Stimulated activated CD8-positive, alpha-beta memory T cell treated with anti-CD3 and anti-CD28 coated beads, Interleukin-15, amount 100 ng/mL, for 1 hour (primary cell): ENCODE measurements around the gene TXN.
"Not testable (repeated sequence)": the region's sequence is repeated elsewhere in the genome, so short reads cannot be mapped to it uniquely, and the experiment has no call there.

Source experiments
- DNase-seq: peaks from one replicate; pipeline ENCODE4 v3.0.0-alpha.2; 2020; ENCODE audit warnings: low read depth

The TXN gene

DNA sequence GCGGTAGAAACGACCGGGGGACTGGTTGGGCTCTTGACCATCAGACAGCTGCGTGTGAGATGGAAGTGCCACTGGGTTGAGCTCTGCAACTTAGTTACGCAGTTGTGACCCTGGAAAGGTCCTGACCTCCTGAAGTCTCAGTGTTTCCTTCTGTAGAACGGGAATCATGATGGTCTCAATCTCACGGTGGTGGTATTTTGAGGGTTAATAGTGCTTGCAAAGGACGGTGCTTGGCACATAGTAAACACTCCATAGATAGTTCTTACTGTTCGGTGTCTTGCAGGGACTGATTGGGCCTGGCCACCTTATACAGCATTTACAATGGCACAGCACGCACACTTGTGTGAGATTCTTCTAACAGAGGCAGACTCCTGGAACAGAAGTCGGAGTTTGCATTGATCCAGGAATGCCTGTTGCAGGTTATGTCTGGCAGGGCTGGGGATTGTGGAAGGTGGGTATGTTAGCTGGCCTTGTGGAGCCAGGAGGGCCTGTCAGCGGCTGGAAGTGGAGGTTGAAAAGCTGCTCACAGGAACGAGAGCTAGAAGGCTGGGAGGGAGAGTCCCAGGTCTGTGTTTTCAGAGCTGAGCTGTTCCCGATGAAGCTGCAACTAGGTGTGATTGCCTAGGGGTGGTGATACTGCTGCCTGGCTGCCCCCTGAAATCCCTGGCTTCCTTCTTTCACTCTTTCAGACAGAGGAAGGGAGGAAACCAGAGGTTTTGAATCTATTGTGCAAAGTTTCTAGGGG is 962 bp upstream of the TXN start:
- no peak for DNase-seq

DNA sequence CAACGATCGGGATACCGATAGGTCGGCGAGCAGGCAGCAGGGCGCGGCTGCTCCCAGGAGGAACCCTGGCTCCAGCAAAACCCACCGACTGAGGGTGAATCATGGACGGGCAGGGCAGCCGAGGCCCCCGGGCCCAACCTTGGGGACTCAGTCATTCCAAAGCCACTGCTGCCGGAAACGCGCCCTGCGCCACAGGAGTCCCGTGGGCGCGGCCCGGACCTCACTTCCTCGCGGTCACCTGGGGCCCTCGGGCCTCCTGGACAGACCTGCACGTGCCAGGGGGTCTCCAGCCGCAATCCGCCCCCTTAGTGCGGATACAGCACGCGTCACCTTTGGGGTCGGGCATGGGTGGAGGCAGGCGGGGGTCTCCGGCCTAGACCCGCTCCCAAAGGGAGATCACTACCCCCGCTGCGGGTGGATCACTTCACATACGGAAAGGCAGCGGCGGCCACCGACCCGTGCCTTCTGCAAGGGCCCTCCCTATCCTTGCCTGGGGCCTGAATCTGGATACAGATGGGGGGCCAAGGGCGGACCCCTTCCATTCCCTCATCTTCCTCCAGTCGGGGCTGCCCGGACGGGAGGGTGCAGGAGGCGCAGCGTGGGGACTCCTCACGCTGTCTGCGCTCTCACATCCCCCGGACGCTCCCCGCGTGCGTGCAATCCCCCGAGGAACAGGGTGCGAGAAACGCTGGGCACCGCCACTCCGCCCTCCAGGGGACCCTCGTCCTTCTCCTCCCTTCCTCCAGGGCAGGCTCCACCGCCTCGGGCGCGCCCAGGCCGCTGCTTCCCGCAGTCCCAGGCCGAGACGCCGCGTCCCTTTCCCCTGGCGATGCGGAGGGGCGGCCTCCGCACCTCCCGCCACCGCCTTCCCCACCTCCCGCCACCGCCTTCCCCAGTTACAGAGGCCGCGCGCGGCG is 586 bp downstream of the TXN start:
- no peak for DNase-seq

DNA sequence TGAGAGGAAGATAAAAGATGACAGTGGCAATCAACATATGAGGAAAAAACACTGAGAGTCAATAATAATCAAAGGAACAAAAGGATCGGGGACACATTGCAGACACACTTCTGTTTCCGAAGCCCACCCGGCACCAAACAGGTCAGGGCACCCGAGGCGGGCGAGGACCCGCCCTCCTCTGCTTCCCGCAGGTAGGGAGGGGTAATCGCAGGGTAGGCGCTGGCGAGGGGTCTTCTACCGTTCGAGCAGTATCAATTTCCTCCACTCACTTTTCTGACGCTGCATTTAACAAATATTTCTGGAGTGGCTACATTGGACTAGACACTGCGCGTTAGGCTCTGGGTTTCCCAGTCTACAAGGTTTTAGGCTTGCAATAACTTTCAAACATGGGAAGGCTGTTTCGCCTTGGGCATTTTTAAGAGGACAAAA is 1.3 kb downstream of the TXN start:
- DNase-seq = no peak

DNA sequence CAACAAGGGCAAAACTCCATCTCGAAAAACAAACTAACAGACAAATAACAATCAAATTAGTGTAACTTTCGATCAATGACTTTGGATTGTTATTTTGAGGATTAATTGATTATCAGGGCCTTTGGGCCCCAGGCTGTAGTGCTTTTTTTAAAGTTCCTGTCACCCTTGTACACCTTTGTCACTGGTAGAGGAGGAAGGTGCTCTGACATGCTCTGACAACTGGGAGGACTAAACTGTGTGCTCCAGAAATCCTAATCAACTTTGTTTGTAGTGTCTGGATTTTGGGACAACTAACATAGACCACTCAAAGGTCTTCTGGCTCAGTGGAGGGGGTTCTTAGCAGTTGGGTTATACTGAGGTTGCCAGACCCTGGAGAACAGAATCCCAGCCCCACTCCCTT is 1.8 kb downstream of the TXN start:
- no peak for DNase-seq

DNA sequence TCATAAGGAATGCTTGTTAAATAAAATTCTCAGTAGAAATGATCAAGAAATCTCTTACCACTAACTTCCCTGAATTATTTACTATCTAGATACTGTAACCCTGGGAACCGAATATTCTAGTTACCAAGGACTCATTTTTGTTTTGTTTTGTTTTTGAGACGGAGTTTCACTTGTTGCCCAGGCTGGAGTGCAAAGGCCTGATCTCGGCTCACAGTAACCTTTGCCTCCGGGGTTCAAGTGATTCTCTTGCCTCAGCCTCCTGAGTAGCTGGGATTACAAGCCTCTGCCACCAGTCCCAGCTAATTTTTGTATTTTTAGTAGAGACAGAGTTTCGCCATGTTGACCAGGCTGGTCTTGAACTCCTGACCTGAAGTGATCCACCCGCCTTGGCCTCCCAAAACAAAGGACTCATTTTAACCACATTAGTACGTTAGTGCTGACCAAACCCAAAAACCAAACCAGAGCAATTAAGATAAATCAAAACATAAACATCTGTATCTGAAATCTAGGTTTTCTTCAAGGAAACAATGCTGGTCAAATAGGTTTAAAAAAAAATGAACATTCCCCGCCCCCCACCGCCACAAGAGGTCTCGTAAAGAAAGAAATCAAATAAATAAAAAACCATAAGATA is 3.7 kb downstream of the TXN start:
- DNase-seq = no peak

DNA sequence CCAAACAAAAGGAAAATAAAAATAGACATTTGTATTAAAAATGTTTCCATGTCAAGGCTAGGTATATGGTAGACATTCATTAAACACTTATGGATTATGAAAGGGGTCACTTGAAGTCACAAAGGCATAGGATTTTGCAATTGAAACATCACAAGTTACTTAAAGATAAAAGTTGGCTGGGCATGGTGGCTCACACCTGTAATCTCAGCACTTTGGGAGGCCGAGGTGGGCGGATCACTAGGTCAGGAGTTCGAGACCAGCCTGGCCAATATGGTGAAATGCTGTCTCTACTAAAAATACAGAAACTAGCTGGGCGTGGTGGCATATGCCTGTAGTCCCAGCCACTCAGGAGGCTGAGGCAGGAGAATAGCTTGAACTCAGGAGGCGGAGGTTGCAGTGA is 4.5 kb downstream of the TXN start:
- DNase-seq = not testable (repeated sequence)

DNA sequence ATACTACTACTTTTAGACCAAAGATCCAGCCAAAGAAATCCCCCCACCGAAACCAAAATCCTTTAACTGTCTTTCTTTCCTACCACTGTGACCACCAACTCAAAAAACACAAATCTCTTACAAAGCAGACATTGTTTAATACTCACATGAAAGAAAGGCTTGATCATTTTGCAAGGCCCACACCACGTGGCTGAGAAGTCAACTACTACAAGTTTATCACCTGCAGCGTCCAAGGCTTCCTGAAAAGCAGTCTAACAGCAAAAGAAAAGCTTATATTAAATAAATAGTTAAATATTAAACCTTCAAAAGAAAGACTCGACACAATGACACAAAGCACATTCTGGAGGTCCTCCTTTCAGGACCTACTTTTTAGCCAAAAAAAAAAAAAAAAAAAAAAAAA is 5.1 kb downstream of the TXN start:
- no peak for DNase-seq

DNA sequence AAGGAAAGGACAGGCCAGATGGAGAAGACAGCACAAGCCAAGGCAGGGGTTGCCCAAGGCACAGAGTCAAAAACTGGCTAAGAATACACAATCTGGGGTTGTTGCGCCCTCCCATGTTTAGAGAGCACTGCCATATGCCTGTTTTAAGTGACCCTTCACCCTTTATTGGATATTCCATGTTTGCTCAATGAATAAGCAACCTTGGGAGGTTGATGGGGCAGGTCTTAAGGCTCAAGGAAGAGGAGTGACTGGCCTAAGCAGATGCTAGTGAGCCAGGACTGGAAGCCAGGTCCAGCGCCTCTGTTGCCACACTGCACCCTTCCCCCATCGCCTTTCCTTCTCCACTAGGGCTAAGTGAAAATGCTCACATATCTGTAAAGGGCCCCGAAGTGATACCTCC is 6.7 kb downstream of the TXN start:
- no peak for DNase-seq

DNA sequence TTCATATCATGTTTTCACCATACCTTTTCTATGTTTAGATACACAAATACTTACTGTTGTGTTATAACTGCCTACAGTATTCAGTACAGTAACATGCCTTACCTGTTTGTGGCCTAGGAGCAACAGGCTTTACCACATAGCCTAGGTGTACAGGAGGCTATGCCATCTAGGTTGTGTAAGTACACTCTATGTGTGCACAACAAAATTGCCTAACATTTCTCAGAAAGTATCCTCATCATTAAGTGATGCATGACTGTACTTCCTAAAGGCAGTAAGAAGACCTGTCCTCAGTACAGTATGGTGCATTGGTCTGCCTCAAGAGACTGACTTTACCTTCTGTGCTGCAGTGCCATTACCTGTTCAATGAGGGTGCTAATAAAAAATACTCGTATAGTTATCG is 7.9 kb downstream of the TXN start:
- DNase-seq = no peak

DNA sequence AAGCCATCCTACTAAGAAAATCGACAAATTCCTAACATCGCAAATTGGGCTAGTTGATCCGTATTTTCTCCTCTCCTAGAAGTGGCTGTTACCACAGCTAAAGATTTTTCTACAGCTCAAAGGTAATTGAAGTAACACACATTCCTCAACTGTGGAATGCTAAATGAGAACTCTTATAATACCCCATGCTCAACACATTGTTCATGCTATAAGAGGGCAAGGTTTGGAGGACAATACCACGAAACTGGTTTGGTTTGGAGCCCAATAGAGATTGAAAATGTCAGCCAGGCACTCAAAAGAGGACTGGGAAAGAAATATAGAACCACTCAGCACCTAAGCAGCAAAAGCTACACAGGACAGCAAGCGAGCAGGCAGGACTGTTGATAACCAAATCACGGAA is 10.1 kb downstream of the TXN start:
- no peak for DNase-seq

DNA sequence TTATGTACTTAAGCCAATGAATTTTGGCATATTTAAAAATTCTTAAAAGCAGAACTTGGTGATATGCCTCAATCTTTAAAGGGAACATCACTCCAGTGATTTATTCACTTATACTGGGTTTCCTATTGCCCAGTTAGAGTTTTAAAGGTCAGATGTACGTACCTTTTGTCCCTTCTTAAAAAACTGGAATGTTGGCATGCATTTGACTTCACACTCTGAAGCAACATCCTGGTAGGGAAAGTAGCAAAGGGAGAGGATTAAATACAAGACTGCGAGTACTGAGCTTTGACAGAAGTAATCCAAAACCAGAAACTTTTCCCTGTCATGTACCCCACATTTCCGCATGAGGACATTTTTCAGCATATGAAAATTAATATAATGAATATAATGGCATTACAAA is 11.7 kb downstream of the TXN start:
- DNase-seq = no peak

DNA sequence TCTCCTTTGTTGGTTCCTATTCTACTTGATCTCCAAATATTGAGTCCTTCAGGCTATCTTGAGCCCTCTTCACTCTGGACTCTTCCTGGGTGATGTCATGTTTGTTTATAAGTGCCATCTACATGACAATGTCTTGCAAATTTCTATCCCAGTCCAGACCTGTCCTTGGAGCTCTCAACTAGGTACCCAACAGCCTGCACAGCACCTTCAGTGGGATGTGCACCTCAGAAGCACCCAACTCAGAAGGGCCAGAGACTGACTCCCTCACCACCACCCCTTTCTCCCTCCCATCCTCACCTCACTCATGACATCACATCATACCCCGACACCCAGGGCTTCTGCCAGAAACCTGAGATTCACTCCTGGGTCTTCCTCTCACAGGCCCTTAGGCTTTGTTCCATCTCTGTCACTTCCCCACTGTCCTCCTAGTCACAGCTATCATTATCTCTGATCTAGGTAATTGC is 14.4 kb downstream of the TXN start:
- DNase-seq = no peak

DNA sequence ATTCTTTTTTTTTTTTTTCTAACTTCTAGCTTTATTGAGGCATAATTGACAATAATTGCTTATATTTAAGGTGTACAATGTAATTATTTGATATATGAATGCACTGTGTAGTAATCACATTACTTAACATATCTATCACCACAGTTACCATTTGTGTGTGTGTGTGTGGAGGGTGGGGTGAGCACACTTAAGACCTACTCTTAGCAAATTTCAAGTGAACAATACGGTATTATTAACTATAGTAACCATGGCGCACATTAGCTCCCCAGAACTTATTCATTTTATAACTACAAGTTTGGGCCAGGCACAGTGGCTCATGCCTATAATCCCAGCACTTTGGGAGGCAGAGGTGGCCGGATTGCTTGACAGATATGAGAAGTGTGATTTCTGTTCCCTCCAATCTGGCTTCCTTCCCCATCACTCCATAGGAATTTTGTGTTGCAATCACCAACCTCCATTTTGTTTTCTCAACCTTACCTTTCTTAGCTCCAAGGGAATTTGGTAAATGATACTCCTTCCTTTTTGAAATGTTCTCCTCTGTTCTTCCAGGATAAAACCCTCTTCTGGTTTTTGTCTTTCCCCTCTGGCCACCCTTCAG is 14.9 kb downstream of the TXN start:
- DNase-seq = no peak

DNA sequence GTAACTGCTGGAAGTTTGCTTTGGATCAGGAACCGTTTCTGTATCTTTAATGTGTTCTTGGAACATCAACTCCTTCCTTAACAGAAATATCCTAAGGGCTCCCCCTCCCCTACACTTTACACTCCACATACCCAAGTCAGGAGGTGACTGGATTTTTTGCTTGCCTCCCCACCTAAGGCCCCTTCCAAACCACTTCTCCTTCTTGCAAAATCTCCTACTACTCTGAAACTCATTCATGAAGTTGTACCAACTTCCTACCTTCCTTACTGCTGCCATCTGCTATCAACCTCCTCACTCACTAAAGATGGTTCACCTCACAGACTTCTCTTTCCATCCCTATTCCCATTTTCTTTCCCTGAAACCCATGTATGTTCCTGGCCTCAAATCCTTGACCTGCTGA is 16.1 kb downstream of the TXN start:
- no peak for DNase-seq

DNA sequence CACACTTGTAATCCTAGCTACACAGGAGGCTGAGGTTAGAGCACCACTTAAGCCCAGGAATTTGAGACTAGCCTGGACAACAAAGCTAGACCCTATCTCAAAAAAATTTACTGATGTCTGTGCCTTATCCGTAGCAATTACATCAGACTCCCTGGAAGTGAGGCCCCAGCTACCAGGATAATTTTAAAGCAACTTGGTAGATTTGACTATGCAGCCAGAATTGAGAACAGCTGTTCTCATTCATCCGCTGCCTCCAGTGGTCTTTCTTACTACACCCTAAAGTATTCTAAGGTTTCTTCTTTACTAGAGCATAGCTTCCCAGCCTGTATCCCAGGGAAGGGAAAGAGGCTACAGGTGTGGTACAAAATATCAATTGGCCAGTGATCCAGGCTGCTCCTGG is 28.0 kb downstream of the TXN start:
- no peak for DNase-seq

DNA sequence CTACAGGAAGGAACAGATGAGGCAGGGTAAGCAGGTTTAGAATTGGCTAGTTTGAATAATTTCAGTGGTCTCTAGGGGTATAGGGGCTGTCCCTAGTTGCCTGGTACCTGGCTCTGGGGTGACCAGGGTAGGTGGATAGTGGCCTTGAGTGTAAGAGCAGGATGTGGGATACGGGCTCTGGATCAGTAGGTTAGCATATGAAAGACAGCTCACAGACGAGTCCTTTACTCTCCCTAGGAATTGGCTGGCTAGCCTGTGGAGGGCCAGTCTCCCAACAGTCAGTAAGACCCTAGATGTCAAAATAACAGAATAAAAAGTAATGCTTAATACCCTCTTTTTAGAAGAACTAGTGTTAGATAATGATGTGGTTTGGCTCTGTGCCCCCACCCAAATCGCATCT is 31.7 kb downstream of the TXN start:
- no peak for DNase-seq

DNA sequence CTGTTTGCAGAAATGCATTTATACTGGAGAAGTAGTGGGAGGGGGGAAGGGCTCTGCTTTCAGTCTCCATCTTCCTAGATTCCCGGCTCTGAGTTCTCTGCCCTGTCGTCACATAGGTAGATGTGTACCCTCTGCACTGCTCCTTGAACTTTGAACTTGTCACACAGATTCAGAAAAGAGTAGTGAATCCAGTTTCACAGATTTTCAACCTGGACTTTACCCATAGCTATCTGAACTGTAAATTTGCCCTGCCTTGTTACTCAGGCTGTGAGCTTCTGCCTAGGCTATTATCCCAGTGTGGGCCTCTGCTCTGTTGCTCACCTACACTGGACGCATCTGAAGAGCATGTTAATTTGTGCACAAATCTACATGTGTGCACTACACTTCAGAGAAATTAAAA is 35.5 kb downstream of the TXN start:
- DNase-seq = no peak

DNA sequence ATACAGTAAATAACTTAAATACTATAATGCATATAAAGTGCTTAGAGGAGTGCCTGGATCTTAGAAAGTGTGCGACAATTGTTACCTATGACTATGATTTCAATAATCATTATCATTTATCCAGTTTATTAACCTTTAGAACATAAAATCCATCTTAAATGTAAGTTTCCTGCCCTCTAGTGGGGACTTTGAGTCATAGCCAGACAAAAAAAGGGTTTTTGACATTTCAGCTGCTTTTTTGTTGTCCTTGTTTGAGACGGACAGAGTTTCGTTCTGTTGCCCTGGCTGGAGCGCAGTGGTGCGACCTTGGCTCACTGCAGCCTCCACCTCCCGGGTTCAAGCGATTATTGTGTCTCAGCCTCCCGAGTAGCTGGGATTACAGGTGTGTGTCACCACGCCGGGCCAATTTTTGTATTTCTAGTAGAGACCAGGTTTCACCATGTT is 38.6 kb downstream of the TXN start:
- DNase-seq = no peak

DNA sequence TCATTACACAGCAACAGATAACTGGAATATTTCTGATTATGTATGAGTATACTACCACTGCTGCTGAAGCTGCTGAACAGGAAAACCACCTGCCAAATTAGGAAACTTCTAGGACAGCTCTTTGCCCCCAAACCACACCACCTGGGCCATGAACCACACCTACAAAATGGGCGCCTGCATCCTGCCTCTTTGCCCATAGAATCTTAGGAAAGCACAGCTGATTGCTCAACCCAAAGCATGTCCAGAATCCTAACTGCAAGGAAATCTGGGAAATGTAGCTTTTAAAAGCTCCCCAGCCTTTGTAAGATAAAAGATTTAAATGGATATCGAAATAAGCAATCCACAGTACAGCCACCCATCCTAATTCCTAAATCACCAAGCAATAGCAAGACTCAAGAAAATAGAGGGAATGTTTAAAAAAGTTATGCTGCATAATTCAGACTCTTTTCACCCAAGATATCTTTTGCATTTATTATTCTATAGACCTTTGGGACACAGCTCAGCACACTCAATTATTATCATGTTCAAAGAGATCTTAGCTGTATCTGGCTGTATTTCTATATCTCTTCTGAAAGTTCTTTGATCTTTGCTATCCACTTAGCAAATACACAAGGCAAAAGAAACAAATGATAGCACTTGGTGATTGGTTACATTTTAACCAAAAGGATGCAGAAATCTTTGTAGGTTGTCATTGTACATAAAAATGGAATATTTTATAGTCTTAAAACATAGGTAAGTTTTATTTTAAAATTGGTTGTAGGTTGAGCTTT is 41.5 kb downstream of the TXN start:
- DNase-seq = no peak

DNA sequence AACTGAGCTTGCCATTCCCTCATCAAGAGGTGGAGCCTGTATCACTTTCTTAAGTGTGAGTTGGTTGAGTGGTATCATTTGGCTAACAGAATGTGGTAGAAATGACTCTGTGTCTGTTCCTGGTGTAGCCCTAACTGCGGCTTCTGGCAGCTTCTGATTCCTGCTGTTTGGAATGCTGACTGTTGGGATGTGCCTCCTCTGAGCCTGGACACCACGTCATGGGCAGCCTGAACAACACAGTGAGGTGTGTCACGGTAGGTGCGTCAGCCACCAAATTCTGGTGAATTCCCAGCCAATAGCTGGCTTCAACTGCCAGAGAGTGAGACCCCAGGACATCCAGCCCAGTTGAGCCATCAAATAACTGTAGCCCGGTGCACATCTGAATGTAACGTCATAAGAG is 42.2 kb downstream of the TXN start:
- DNase-seq = no peak

DNA sequence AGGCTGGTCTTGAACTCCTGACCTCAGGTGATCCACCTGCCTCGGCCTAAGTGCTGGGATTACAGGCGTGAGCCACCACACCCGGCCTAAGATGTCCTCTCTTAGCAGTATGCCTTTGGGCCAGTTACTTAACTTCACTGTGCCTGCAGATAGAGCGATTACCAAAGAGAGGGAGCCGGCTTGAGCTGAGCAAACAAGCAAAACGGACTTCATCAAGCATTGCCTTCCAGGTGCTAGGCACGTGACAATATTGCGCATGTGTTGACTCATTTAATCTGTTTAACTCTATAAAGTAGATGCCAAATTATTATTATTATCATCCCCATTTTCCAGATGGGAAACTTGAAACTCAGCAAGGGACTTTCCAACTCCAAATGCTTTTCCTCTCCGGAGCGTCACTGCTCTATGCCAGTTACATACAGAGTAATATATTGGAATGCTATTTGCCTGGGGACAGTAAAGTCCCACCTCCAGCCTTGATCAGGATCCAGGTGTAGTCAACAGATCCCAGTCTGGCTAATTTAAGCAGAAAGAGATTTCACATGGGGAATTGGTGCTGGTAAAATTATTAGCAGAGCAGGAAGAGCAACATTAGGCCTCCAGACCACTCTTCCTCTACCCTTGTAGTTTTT is 42.8 kb downstream of the TXN start:
- no peak for DNase-seq
